Body of pancreas (tissue), 4 donors: ENCODE results near the gene RPL9.

Source experiments
- POLR2A ChIP-seq, 3 donors: fragments of 450-650 bp; IDR thresholded peaks; one replicate each; pipeline ENCODE4 v1.6.1; 2016; ENCODE audit warnings: antibody characterized with exemption in 3 of 3, mild to moderate bottlenecking in 2 of 3
- TF ChIP-seq, protein P1 (sequence below), 7 experiments: fragments of 450-650 bp in 4 of 7; fragments of 200-600 bp in 3 of 7; sonication (generic) in 3 of 7; IDR thresholded peaks; one replicate each; pipeline ENCODE4 v1.5.1; 2016 to 2019; ENCODE audit warnings: antibody characterized with exemption in 7 of 7

- TF ChIP-seq, protein P1, sequence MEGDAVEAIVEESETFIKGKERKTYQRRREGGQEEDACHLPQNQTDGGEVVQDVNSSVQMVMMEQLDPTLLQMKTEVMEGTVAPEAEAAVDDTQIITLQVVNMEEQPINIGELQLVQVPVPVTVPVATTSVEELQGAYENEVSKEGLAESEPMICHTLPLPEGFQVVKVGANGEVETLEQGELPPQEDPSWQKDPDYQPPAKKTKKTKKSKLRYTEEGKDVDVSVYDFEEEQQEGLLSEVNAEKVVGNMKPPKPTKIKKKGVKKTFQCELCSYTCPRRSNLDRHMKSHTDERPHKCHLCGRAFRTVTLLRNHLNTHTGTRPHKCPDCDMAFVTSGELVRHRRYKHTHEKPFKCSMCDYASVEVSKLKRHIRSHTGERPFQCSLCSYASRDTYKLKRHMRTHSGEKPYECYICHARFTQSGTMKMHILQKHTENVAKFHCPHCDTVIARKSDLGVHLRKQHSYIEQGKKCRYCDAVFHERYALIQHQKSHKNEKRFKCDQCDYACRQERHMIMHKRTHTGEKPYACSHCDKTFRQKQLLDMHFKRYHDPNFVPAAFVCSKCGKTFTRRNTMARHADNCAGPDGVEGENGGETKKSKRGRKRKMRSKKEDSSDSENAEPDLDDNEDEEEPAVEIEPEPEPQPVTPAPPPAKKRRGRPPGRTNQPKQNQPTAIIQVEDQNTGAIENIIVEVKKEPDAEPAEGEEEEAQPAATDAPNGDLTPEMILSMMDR (IDR thresholded peaks at IDR 0.05): no peak
- TF ChIP-seq POLR2A (IDR thresholded peaks at IDR 0.05): no peak
Observed at GRCh38 chr4:39497909-39498726, 39.4 kb upstream of the RPL9 start.
